ENCODE results near the gene LSM2. TPM values are rescaled to one million over a fixed set of nuclear protein-coding genes. Genes with fewer than 3 reads are reported as not detected.

LSM2 gene
- total and polyA plus RNA-seq, 9 of the 15 experiments (the other 6 are each of a cell fraction or from before 2014, with no cell fraction given) = 154 to 407 (median 223) TPM

GRCh38 chr6:31776989-31777666, 29.6 kb downstream of the LSM2 start, which contains the start of gene VWA7 (continued):
- TF ChIP-seq, protein P1, sequence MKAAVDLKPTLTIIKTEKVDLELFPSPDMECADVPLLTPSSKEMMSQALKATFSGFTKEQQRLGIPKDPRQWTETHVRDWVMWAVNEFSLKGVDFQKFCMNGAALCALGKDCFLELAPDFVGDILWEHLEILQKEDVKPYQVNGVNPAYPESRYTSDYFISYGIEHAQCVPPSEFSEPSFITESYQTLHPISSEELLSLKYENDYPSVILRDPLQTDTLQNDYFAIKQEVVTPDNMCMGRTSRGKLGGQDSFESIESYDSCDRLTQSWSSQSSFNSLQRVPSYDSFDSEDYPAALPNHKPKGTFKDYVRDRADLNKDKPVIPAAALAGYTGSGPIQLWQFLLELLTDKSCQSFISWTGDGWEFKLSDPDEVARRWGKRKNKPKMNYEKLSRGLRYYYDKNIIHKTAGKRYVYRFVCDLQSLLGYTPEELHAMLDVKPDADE (conservative IDR thresholded peaks at IDR 0.05; ENCODE audit: control insufficient read depth, low read depth, low read length) = peak; percentile 72; the same call in 1 of the 2 replicates
- TF ChIP-seq, protein P2, sequence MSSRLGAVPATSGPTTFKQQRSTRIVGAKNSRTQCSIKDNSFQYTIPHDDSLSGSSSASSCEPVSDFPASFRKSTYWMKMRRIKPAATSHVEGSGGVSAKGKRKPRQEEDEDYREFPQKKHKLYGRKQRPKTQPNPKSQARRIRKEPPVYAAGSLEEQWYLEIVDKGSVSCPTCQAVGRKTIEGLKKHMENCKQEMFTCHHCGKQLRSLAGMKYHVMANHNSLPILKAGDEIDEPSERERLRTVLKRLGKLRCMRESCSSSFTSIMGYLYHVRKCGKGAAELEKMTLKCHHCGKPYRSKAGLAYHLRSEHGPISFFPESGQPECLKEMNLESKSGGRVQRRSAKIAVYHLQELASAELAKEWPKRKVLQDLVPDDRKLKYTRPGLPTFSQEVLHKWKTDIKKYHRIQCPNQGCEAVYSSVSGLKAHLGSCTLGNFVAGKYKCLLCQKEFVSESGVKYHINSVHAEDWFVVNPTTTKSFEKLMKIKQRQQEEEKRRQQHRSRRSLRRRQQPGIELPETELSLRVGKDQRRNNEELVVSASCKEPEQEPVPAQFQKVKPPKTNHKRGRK (tag; IDR thresholded peaks at IDR 0.05) = no peak
- TF ChIP-seq CUX1 (CRISPR knock-in tag; IDR thresholded peaks at IDR 0.05) (peak; percentile 66; the same call in 1 of the 2 replicates), ATF1 (CRISPR knock-in tag; IDR thresholded peaks at IDR 0.05) (no peak; the same call in 1 of the 2 replicates), ATF1 (tag; IDR thresholded peaks at IDR 0.05) (peak; percentile 97), NFIX (CRISPR knock-in tag; IDR thresholded peaks at IDR 0.05; ENCODE audit: low read depth) (peak; percentile 100), NR4A1 (CRISPR knock-in tag; IDR thresholded peaks at IDR 0.05) (peak; percentile 79; the same call in 1 of the 2 replicates), NR4A1 (tag; IDR thresholded peaks at IDR 0.05) (peak; percentile 86), ZBTB34 (CRISPR knock-in tag; IDR thresholded peaks at IDR 0.05) (no peak), NCOA4 (IDR thresholded peaks at IDR 0.05; ENCODE audit: partially characterized antibody) (no peak), KAT2B (IDR thresholded peaks at IDR 0.05; ENCODE audit: low read depth, low read length) (peak; percentile 47), TAF7 (tag; IDR thresholded peaks at IDR 0.05) (0 out of 2 replicates have a peak, but pooled peaks have one; percentile 18), RFX7 (CRISPR knock-in tag; IDR thresholded peaks at IDR 0.05) (0 out of 2 replicates have a peak, but pooled peaks have one; percentile 16), RBBP5 (IDR thresholded peaks at IDR 0.05; ENCODE audit: borderline replicate concordance, insufficient read depth, low read length, poor library complexity, severe bottlenecking) (peak; percentile 83)
- TF ChIP-seq, protein P3, sequence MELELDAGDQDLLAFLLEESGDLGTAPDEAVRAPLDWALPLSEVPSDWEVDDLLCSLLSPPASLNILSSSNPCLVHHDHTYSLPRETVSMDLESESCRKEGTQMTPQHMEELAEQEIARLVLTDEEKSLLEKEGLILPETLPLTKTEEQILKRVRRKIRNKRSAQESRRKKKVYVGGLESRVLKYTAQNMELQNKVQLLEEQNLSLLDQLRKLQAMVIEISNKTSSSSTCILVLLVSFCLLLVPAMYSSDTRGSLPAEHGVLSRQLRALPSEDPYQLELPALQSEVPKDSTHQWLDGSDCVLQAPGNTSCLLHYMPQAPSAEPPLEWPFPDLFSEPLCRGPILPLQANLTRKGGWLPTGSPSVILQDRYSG (tag; conservative IDR thresholded peaks at IDR 0.05; ENCODE audit: low read depth) = 0 out of 2 replicates have a peak, but pooled peaks have one; percentile 20
